ENCODE measurements around the gene TRIM40.
"Not testable (repeated sequence)": the region's sequence is repeated elsewhere in the genome, so short reads cannot be mapped to it uniquely, and the experiment has no call there.

Gene TRIM40

DNA sequence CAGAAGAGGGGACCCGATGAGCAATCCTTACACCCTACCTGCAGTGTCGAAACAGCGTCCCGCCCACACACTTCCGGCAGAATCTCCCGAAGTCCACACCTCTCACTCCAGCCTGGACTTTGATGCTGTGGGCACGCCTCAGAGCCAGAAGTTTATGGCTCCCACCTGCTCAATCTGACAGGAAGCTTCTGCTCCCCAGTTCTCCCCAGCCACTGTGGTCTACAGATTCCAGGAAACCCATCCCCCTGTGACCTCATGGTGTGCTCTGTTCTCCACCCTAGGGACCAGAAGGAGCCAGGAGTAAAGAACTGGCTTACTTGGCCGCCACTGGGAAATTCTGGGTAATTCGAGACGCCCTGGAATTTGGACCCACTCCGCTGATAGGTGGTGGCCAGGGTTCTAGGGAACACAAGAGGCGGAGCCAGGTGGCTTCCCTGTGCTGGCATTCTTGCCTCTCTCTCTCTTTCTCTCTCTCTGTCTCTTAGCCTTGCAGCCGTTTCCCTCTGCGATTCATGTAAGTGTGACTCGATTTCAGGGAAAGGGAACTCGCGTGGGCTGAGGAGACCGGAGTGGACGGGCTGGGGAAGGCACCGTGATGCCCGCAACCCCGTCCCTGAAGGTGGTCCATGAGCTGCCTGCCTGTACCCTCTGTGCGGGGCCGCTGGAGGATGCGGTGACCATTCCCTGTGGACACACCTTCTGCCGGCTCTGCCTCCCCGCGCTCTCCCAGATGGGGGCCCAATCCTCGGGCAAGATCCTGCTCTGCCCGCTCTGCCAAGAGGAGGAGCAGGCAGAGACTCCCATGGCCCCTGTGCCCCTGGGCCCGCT, 27.4 kb downstream of the TRIM40 start, which contains the start of gene TRIM15:
Gene TRIM15 (plus strand): TSS at position 457 of the 828 bp plus-strand sequence. CDS start 139 bp downstream, at position 596.
- no peak for DNase-seq (ENCODE audit: low read depth in 2 of 2)

GRCh38 chr6:30163918-30164654, 28.1 kb downstream of the TRIM40 start:
- DNase-seq (ENCODE audit: low read depth in 2 of 2) = no peak

GRCh38 chr6:30164714-30165113, 28.8 kb downstream of the TRIM40 start:
- DNase-seq (ENCODE audit: low read depth in 2 of 2) = no peak

DNA sequence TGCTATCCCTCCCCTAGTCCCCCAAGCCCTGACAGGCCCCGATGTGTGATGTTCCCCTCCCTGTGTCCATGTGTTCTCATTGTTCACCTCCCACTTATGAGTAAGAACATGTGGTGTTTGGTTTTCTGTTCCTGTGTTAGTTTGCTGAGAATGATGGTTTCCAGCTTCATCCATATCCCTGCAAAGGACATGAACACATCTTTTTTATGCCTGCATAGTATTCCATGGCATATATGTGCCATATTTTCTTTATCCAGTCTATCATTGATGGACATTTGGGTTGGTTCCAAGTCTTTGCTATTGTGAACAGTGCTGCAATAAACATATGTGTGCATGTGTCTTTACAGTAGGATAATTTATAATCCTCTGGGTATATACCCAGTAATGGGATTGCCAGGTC, 29.3 kb downstream of the TRIM40 start:
- not testable (repeated sequence) for DNase-seq (ENCODE audit: low read depth in 2 of 2)

DNA sequence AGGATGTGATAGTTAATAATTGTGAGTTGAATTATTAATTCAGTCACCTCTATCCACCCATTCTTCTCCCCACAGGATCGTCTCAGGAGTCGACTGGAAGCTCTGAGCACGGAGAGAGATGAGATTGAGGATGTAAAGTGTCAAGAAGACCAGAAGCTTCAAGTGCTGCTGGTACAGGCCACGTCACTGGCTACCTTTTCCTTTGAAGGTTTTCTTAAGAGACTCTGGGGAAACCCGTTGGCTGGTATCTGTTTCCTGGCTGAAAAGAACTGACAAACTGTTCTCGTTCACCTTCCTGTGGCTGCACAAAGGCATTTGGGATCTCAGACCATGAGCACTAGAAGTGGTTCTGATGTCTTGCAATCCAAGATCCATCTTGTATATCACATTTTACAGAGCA, 31.2 kb downstream of the TRIM40 start:
- DNase-seq (ENCODE audit: low read depth in 2 of 2) = no peak

- no peak for DNase-seq (ENCODE audit: low read depth in 2 of 2)
These were observed 32.8 kb downstream of the TRIM40 start for GRCh38 chr6:30168741-30169140.

GRCh38 chr6:30169658-30170614, 34.0 kb downstream of the TRIM40 start:
- DNase-seq (ENCODE audit: low read depth in 2 of 2) = no peak

DNA sequence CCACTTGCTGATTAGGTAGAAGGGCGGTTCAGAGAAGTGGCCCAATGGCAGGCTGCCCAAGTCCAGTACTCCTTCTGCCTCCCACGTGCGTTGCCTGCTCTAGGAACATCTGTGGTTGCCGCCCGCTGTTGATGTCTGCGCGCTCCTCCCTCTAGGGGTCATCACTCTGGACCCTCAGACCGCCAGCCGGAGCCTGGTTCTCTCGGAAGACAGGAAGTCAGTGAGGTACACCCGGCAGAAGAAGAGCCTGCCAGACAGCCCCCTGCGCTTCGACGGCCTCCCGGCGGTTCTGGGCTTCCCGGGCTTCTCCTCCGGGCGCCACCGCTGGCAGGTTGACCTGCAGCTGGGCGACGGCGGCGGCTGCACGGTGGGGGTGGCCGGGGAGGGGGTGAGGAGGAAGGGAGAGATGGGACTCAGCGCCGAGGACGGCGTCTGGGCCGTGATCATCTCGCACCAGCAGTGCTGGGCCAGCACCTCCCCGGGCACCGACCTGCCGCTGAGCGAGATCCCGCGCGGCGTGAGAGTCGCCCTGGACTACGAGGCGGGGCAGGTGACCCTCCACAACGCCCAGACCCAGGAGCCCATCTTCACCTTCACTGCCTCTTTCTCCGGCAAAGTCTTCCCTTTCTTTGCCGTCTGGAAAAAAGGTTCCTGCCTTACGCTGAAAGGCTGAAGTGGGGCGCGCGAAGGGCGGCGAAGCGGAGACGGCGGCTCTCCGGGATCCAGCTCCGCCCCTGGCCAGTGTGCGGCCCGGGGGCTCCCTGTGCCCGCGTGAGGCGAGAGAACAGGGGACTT, 35.9 kb downstream of the TRIM40 start:
- DNase-seq (ENCODE audit: low read depth in 2 of 2) = no peak

GRCh38 chr6:30172681-30173080, 36.7 kb downstream of the TRIM40 start:
- DNase-seq (ENCODE audit: low read depth in 2 of 2) = no peak

GRCh38 chr6:30175765-30176164, 39.8 kb downstream of the TRIM40 start:
- no peak for DNase-seq (ENCODE audit: low read depth in 2 of 2)

DNA sequence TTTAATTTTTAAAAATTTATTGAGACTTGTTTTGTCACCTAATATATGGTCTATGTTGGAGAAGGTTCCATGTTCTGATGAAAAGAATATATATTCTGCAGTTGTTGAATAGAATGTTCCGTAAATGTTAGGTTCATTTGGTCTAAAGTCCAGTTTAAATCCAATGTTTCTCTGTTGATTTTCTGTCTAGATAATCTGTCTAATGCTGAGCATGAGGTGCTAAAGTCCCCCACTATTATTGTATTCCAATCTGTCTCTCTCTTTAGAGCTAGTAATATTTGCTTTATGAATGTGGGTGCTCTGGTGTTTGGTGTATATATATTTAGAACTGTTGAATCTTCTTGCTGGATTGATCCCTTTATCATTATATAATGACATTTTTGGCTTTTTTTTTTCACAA, 42.9 kb downstream of the TRIM40 start:
- DNase-seq (ENCODE audit: low read depth in 2 of 2) = no peak

DNA sequence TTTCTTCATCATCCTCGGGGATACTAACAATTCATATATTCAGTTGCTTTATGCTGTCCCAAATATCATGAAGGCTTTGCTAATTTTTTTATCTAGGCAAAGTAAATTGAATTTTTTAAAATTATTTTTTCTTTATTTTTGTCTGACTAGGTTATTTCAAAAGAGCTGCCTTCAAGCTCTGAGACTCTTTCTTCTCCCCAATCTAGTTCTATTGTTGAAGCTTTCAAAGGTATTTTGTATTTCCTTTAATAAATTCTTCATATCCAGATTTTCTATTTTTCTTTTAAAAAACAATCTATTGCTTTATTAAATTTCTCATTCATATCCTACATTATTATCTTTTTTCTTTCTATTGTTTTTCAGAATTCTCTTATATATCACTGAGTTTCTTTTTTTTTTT, 44.2 kb downstream of the TRIM40 start:
- DNase-seq (ENCODE audit: low read depth in 2 of 2) = no peak

DNA sequence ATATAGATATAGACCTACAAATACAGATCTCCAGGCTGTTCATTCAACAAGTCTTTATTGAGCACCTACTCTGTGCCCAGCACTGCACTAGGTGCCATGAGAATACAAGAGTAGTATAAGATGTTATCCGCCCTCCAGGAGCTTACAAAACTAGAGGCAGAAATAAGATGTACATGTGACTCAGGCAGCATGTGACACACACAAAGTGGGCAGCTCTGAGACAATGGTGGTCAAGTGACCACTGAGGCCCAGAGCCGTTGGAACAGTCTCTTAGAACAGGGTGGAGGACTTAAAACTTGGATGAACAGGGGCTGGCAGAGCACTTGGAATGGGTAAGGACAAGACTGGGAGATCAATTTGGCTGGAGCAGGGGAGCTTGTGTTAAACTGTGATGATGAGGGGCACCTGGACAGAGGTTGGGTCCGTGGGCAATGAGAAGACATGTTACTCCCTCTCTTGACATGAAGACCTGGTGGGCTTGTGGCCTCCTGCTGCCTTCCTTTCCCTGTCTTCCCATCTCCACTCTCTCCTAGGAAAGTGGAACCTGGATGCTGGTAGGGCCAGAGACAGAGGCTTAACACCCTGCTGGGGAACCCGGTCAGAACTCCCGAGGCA, 48.6 kb downstream of the TRIM40 start:
- DNase-seq (ENCODE audit: low read depth in 2 of 2) = no peak

DNA sequence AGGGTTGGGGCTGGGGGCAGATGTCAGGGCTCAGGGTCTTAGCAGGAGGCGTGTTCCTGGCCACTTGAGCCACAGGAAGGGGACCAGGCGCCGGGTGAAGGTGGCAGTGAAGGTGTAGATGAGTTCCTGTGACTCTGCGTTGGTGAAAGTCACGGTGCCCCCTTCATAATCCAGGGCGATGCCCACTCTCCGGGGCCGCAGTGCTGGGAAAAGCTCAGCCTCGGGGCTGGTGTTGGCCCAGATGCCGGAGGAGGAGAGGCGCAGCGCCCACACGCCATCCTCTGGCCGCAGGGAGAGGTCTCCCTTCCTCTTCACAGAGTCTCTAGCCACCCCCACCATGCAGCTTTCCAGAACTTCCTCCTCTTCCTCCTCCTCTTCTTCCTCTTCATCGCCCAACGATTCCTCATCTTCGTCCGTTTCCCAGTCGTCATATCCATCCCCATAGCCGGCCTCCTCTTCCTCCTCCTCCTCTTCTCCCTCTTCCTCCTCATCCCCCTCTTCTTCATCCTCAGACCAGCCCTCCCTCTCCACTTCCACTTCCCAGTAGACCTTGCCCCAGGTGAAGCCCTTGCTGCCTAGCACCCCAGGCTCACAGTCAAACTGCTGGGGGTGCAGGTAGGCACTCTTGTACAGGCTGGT, 50.0 kb downstream of the TRIM40 start:
- no peak for DNase-seq (ENCODE audit: low read depth in 2 of 2)

DNA sequence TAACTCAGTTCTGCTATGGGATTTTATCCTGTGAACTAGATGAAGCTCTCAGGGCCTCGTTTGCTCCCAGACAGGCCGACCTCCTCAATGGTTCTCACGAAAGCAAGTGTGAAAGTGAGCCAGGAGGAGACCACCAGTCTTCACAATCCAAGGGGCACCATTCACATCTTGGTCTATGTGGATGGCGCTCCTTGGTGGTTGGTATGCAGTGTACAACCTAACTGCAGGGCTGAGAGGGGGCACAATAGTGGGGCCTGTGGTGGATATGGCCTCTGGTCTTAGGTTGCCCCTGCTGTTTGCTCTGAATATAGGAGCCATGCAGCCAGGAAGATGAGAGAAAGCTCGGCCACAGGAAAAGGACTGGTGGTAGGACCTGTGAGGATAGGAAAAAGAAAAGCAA, 52.6 kb downstream of the TRIM40 start:
- no peak for DNase-seq (ENCODE audit: low read depth in 2 of 2)

- no peak for DNase-seq (ENCODE audit: low read depth in 2 of 2)
These were observed 56.1 kb downstream of the TRIM40 start for GRCh38 chr6:30192076-30192475.

DNA sequence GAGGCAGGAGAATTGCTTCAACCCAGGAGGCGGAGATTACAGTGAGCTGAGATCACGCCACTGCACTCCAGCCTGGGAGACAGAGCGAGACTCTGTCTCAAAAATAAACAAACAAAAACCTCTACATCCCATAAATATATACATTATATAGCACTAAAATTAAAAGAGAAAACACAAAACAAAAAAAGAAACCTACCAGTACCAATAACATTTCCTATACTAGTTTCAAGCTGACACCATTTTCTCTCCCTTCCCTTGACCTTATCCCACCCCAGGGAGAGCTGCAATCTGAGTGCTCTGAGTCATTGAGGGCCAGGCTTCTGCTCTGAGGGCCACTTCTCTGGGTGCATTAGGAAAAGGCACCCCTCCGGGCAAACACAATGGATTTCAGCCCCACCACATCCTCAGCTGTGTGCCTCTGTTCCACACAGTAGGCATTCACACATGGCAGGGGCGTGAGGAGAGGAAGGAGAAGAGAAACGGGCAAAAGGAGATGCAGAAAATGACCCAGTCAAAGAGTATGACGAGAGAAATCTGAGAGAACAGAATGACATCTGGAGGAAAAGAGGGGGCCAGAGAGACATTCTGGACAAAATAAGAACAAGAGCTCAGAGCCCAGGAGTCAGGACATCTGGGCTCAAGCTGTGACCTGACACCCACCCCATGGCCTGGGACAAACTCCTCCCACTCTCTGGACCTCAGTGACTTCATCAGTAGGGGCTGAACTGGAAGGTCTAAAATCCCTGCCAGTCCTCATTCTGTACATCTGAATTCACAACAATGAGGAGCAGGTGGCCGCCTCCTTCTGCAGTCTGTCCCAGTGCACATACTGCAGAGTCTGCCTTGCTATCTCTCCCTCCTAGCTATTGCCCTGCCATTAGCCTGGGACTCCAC, 59.1 kb downstream of the TRIM40 start:
- DNase-seq (ENCODE audit: low read depth in 2 of 2) = no peak

DNA sequence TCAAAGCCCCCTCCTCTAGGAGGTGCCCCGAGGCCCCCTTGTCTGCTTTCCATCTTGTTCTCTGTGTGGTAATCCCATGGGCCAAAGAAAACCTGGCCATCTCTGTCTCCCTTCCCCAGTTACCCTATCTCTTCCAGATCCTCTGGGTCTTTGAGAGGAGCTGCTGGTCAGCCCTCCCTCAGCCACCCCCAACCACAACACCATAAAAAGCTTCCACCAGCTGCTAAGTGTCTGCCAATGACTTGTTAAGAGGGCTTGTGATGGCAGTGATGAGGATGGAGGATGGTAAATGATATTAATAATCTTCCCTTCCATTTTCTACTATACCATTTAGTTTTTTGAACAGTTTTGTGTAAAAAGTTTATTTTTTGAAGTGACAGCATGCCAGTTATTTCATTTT, 60.0 kb downstream of the TRIM40 start:
- DNase-seq (ENCODE audit: low read depth in 2 of 2) = no peak

DNA sequence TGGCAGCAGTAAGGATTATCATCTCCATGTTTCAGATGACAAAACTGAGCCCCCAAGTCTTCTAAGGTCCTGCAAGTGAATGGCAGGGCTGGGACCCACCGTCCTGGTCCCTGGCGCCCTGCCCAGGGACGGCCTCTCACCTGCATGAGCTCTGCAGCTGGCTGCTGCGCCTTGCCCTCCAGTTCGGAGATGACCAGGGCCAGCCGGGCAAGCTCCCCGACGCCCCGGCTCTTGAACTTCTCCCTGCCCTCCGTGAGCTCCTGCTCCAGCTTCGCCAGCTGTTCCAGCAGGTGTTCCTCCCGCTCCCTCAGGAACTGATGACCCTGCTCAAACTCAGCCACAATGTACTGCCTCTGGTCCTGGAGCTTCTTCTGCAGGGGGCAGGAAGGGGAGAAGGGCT, 60.4 kb downstream of the TRIM40 start:
- DNase-seq (ENCODE audit: low read depth in 2 of 2) = no peak
